NCI-H187 (cell line): ENCODE results near the gene ATXN7.

Experiments
- DNase-seq, 2 experiments: peaks; one replicate each; lab custom pipeline; 2025; lab: John Stamatoyannopoulos, UW

The ATXN7 gene

DNA sequence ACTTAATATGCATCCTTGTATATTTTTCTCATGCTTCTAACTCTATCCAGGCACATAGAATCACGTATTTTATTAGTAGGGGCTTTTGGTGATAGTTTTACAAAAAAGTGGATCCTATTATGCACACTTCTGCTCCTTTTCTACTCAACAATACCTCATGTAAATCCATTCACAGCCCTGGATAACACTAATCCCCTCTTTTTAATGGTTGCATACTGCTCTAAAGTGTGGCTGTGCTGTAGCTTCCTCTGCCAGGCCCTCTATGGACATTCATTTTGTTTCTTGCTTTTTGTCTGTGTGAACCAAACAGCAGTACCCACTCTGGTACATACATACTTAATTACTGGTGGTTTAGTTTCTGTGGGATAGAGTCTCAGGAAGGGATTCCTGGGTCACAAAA, 99.8 kb downstream of the ATXN7 start:
- DNase-seq, result no peak

- peak in 1 of 2 experiments; percentile 29 for DNase-seq
Measured at GRCh38 chr3:63964681-63965485, 101.2 kb downstream of the ATXN7 start.

GRCh38 chr3:63966007-63966406, 102.3 kb downstream of the ATXN7 start:
- DNase-seq, result no peak

- no peak for DNase-seq
Measured at GRCh38 chr3:63966871-63967270, 103.2 kb downstream of the ATXN7 start.

- no peak for DNase-seq
Measured at GRCh38 chr3:63967675-63968611, 104.3 kb downstream of the ATXN7 start.

DNA sequence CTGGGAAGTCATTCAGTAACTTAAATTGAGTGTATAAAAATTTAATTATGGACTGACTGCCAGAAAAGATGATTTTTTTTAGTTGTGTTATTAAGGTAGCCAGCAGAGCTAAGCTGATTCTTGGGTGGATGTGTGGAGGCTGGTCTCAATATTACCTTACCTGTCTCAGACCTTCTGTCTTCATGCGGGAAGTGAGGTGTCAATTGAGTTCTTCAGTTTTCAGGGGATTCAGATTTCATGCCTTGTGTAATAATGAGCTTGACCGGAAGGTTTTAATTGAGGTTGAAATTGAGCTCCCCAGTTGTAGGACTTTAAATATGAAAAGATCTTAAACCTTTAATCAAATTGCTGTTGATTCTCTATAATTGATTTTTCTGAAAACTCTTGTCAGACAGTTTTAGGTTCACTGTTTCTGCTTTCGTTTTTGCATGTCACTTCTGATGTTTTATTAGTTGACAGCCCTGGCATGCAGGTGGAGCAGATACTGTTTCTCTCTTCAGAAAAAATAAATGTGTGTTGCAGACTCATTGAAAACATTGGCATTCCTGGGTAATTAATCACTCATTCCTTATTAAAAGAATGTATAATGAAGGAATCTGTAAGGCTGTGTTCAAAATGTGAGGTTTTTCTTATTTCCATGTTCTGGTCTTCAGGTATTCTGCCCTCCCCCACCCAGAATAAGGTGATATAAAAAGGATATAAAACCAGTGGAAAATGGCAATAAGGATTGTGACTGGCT, 105.1 kb downstream of the ATXN7 start:
- DNase-seq, result no peak

DNA sequence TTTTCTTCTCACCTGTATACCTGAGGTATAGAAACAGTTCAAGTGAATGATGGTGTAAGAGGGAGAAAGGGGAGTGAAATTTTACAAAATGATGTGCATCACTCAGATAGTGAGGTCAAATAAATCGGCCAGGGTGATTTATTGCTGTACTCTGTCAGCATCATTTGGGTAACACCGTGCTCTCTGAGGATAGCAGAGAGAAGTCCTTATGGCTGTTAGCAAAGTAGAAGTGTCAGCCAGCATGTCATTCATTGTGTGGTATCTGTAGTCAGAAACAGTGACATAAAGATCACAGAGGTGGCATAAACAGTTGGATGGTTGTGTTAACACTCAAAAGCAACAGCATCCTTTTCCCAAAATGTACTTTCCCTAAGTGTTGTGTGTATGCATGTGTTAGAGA, 106.2 kb downstream of the ATXN7 start:
- no peak for DNase-seq

DNA sequence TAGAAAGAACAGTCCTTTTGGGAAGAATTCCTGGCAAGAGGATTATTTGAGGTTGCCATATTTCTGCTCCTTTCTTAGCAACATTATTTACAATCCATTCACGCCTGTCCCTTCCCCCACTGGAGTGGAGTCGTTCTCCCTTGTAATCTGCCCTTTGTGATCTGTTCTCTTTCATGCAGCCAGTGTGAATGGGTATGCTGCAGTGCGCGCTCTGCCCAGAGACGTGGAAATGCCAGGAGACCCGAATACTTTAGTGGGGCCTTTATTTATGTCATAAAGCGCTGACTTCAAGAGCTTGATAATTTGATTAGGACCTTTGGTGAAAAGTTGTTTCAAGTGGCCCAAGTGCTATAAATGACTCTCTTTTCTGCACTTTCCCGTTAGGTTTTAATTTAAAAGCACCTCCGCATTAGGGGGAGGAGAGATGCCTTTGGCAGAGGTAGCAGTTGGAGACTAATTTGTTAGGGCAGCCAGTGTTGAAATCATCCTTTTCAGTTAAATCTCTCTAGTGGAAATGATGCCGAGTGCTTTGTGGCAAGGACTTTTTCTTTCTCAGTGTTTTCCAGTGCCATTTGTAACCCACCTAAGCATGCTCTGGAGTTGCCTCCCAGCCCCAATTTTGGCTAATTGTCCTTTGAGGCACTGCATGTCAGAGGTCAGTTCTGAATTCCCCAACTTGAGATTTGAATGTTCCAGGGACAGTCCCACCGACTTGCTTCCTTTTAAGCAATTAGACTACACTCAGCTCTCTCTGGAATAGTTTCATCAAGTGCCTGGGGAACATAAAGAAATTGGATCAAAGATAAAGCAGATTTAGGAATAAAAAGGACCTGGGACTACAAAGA, 107.2 kb downstream of the ATXN7 start:
- no peak for DNase-seq

- no peak for DNase-seq
Measured at GRCh38 chr3:63972196-63972595, 108.5 kb downstream of the ATXN7 start.

DNA sequence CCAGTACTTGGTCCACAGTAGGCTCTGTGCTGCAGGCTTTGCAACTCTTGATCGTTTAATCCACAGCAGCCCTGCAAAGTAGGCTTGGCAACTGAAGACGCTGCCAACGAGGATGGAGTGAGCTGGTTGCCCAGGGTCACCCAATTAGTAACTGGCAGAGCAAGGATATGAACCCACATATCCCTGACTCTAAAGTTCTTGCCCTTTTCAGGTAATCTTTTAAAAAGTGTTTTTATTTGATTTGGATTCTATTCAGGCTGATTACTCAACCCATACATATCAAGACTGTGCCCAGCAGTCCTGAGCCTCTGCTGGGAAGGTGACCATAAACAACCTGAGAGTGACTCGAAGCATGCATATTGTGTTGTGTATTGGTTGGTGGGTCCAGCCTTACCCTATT, 109.3 kb downstream of the ATXN7 start:
- DNase-seq, result no peak

DNA sequence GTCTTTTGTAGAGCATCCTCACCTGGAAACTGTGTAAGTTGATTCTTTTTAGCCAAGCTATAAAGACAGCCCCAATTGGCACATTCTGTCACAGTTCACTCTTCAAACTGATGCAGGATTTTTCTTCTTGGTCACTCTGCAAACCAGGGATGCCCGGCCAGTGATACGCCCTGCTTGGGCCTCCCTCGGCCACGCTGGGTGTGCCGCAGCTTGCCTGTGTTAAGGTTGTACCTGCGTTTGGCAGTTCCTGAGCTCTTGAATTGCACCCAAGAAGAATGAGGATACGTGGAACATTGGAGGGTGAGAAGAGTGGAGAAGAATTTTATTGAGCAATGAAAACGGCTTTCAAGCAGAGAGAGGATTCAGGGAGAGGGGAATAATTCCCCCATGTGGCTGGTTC, 109.7 kb downstream of the ATXN7 start:
- no peak for DNase-seq

GRCh38 chr3:63974451-63974850, 110.8 kb downstream of the ATXN7 start:
- no peak for DNase-seq

GRCh38 chr3:63975723-63976122, 112.1 kb downstream of the ATXN7 start:
- DNase-seq, result no peak

DNA sequence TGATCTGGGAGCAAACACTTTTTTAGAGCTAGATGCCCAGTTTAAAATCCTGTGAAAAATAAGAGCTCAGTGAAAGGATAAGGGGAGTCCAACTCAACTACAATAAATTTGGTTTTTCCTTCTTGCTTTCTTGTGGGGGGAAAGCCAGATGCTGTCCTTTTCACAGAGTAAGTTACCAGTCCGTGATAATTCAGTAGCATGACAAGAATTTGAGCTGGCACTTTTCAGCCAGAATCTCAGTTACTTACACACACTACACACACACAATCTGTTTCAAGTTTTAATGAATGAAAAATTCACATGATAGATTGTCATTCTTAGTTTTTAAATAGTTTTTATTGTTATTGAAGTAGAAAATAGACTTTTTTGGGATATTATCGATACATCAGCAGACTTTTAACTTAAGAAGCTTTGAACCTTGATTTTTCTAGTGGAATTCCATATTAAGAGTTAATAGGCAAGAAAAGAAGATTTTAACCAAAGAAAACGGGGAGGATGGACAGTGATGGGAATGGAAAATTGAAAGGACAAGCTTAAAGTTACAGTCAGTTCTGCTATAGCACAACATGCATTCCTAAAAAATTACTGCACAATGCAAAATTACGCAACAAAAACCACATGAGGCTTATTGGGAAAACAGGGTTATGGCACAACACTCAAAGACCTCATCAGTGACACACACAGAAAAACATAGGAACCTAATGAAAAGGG, 112.6 kb downstream of the ATXN7 start:
- no peak for DNase-seq

DNA sequence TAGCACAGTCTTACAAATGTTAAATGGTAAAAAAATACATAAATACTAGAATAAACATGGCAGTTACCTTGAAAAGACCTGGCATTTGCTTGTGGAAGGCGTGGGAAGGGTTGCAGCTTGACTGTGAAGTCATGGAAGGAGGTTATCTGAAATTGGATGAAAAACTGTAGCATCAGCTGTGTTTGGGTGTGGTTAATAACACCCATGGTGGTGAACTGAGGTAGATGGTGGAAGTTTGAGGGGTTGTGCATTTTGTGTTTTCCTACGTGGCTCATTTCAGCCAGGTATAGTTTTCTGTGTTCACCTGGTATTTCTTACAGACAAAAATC, 113.2 kb downstream of the ATXN7 start:
- no peak for DNase-seq

- no peak for DNase-seq
Measured at GRCh38 chr3:63977893-63978292, 114.2 kb downstream of the ATXN7 start.

GRCh38 chr3:63979093-63979885, 115.6 kb downstream of the ATXN7 start:
- no peak for DNase-seq

DNA sequence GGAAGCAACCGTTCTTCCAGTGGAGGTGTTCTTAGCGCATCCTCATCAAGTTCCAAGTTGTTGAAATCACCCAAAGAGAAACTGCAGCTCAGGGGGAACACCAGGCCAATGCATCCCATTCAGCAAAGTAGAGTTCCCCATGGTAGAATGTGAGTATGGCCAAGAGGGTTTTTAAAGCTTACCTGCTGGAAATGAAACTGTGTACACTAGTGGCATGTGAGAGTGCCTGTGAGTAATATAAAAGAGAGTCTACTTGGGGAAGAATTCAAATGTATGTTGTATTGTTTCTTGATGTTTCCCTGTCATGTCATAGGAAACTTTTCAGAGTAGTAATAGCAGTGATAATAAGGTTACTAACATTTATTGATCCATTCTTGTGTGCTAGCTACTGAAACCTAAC, 116.4 kb downstream of the ATXN7 start:
- no peak for DNase-seq

GRCh38 chr3:63980830-63981498, 117.3 kb downstream of the ATXN7 start:
- no peak for DNase-seq

DNA sequence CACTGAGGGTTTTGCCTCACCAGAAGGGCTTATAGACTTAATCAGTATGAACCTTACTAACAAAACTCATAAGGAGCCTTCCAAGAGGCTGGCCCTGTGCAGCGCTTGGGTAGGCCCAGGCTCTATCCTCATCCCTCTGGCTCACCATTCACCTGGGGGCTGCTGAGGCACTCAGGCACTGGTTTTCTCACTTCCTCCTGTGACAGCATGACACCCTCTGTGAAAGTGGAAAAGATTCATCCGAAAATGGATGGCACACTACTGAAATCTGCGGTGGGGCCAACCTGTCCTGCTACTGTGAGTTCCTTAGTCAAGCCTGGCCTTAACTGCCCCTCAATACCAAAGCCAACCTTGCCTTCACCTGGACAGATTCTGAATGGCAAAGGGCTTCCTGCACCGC, 118.3 kb downstream of the ATXN7 start:
- no peak for DNase-seq
